Stomach (tissue), 4 donors: Measurements from ENCODE around the gene FGF7.

Source experiments
- CTCF ChIP-seq, 7 experiments: fragments of 450-650 bp in 4 of 7; fragments of 200-600 bp in 3 of 7; sonication (generic) in 3 of 7; IDR thresholded peaks; one replicate each; pipeline ENCODE4 v1.5.1; 2016 to 2019; ENCODE audit warnings: antibody characterized with exemption in 7 of 7, control low read depth in 2 of 7, mild to moderate bottlenecking in 1 of 7
- EP300 ChIP-seq: sonication (generic); formaldehyde crosslinking; IDR thresholded peaks from one replicate; pipeline ENCODE4 v1.6.1; 2017; ENCODE audit warnings: antibody characterized with exemption

- TF ChIP-seq CTCF (IDR thresholded peaks at IDR 0.05) (no peak), EP300 (no peak)
Measured at GRCh38 chr15:49456166-49456565, 33.1 kb downstream of the FGF7 start.
